ENCODE results near the gene CGNL1. TPM values are rescaled to one million over a fixed set of nuclear protein-coding genes. Genes with fewer than 3 reads are reported as not detected.

The CGNL1 gene
- total and polyA plus RNA-seq, 4 donors, result 14.5 to 30.9 (median 19.1) TPM

GRCh38 chr15:57468486-57468885 lies 92.2 kb downstream of the CGNL1 start:
- no peak overlapping the region for H3K4me3 ChIP-seq (ENCODE audit: low read depth, low read length)
- H3K36me3 ChIP-seq (ENCODE audit: control insufficient read depth, insufficient read depth, low read length), result no peaks in the 10 kb centered on the region
- H3K4me1 ChIP-seq (ENCODE audit: control insufficient read depth, insufficient read depth, low read length), result peaks cover 4% of the 10 kb centered on the region
- DNase-seq (ENCODE audit: low read depth in 4 of 6, low spot score in 6 of 6), result no peak
- no peak overlapping the region for H3K27ac ChIP-seq (ENCODE audit: low read depth, low read length)
- H3K9me3 ChIP-seq (ENCODE audit: control insufficient read depth, insufficient read depth, low read length), result no peaks in the 10 kb centered on the region
- H3K27me3 ChIP-seq (ENCODE audit: control insufficient read depth, insufficient read depth, low read length), result no peaks in the 10 kb centered on the region
- WGBS (ENCODE audit: insufficient coverage), result 93% methylated on average over 3 of the region's 4 CpGs

- Histone ChIP-seq H3K36me3 (ENCODE audit: control insufficient read depth, insufficient read depth, low read length) (no peaks in the 10 kb centered on the region), H3K27ac (ENCODE audit: low read depth, low read length) (no peak overlapping the region), H3K9me3 (ENCODE audit: control insufficient read depth, insufficient read depth, low read length) (no peaks in the 10 kb centered on the region), H3K4me3 (ENCODE audit: low read depth, low read length) (no peak overlapping the region), H3K4me1 (ENCODE audit: control insufficient read depth, insufficient read depth, low read length) (no peaks in the 10 kb centered on the region), H3K27me3 (ENCODE audit: control insufficient read depth, insufficient read depth, low read length) (no peaks in the 10 kb centered on the region)
- WGBS (ENCODE audit: insufficient coverage), result 98% methylated on average over 3 of the region's 3 CpGs
- DNase-seq (ENCODE audit: low read depth in 4 of 6, low spot score in 6 of 6), result no peak
Observed at GRCh38 chr15:57470543-57470942, 94.2 kb downstream of the CGNL1 start.

GRCh38 chr15:57472861-57473260 lies 96.6 kb downstream of the CGNL1 start:
- WGBS (ENCODE audit: insufficient coverage), result 100% methylated on average over 2 of the region's 2 CpGs
- Histone ChIP-seq H3K27ac (ENCODE audit: low read depth, low read length) (no peak overlapping the region), H3K36me3 (ENCODE audit: control insufficient read depth, insufficient read depth, low read length) (no peaks in the 10 kb centered on the region), H3K4me3 (ENCODE audit: low read depth, low read length) (no peak overlapping the region), H3K27me3 (ENCODE audit: control insufficient read depth, insufficient read depth, low read length) (no peaks in the 10 kb centered on the region), H3K4me1 (ENCODE audit: control insufficient read depth, insufficient read depth, low read length) (no peaks in the 10 kb centered on the region), H3K9me3 (ENCODE audit: control insufficient read depth, insufficient read depth, low read length) (no peaks in the 10 kb centered on the region)
- DNase-seq (ENCODE audit: low read depth in 4 of 6, low spot score in 6 of 6), result no peak

DNA sequence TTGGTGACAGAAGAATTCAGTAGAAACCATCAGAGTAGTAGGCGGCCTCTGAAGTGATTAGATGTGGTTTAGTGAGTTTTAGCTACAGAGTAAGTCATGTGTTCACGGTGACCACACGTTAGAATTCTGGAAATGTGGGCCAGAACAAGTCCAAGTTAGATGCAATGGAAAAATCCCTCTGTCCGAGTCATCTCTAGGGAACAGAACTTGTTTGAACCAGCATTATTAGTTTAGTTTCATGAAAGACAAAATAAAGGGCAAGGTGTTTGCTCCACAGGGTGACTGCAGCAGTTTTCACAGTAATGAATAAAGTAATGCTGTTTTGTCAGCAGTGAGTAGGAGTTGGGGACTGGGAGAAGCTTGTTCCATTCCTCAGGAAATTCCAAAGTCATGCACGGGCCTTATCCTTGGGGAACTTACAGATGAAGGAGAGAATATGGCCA lies 100.2 kb downstream of the CGNL1 start:
- Histone ChIP-seq H3K27me3 (ENCODE audit: control insufficient read depth, insufficient read depth, low read length) (no peaks in the 10 kb centered on the region), H3K9me3 (ENCODE audit: control insufficient read depth, insufficient read depth, low read length) (no peaks in the 10 kb centered on the region), H3K36me3 (ENCODE audit: control insufficient read depth, insufficient read depth, low read length) (no peaks in the 10 kb centered on the region), H3K4me3 (ENCODE audit: low read depth, low read length) (no peak overlapping the region), H3K4me1 (ENCODE audit: control insufficient read depth, insufficient read depth, low read length) (no peaks in the 10 kb centered on the region), H3K27ac (ENCODE audit: low read depth, low read length) (peak overlapping the region; percentile 57)
- DNase-seq (ENCODE audit: low read depth in 4 of 6, low spot score in 6 of 6), result peak in 1 of 6 donors; percentile 11
- WGBS (ENCODE audit: insufficient coverage), result 87% methylated on average over 4 of the region's 5 CpGs

GRCh38 chr15:57477736-57478522 lies 101.6 kb downstream of the CGNL1 start:
- WGBS (ENCODE audit: insufficient coverage), result 56% methylated on average over 6 of the region's 9 CpGs
- H3K4me1 ChIP-seq (ENCODE audit: control insufficient read depth, insufficient read depth, low read length), result no peaks in the 10 kb centered on the region
- no peak overlapping the region for H3K4me3 ChIP-seq (ENCODE audit: low read depth, low read length)
- H3K27ac ChIP-seq (ENCODE audit: low read depth, low read length), result no peak overlapping the region
- H3K36me3 ChIP-seq (ENCODE audit: control insufficient read depth, insufficient read depth, low read length), result no peaks in the 10 kb centered on the region
- DNase-seq (ENCODE audit: low read depth in 4 of 6, low spot score in 6 of 6), result no peak
- no peaks in the 10 kb centered on the region for H3K9me3 ChIP-seq (ENCODE audit: control insufficient read depth, insufficient read depth, low read length)
- no peaks in the 10 kb centered on the region for H3K27me3 ChIP-seq (ENCODE audit: control insufficient read depth, insufficient read depth, low read length)

- no peaks in the 10 kb centered on the region for H3K27me3 ChIP-seq (ENCODE audit: control insufficient read depth, insufficient read depth, low read length)
- H3K4me3 ChIP-seq (ENCODE audit: low read depth, low read length), result no peak overlapping the region
- no peak for DNase-seq (ENCODE audit: low read depth in 4 of 6, low spot score in 6 of 6)
- H3K27ac ChIP-seq (ENCODE audit: low read depth, low read length), result no peak overlapping the region
- H3K36me3 ChIP-seq (ENCODE audit: control insufficient read depth, insufficient read depth, low read length), result no peaks in the 10 kb centered on the region
- H3K4me1 ChIP-seq (ENCODE audit: control insufficient read depth, insufficient read depth, low read length), result no peaks in the 10 kb centered on the region
- no CpG with 5 or more reads among the region's 1 CpG for WGBS (ENCODE audit: insufficient coverage)
- no peaks in the 10 kb centered on the region for H3K9me3 ChIP-seq (ENCODE audit: control insufficient read depth, insufficient read depth, low read length)
Observed at GRCh38 chr15:57479005-57479404, 102.7 kb downstream of the CGNL1 start.

DNA sequence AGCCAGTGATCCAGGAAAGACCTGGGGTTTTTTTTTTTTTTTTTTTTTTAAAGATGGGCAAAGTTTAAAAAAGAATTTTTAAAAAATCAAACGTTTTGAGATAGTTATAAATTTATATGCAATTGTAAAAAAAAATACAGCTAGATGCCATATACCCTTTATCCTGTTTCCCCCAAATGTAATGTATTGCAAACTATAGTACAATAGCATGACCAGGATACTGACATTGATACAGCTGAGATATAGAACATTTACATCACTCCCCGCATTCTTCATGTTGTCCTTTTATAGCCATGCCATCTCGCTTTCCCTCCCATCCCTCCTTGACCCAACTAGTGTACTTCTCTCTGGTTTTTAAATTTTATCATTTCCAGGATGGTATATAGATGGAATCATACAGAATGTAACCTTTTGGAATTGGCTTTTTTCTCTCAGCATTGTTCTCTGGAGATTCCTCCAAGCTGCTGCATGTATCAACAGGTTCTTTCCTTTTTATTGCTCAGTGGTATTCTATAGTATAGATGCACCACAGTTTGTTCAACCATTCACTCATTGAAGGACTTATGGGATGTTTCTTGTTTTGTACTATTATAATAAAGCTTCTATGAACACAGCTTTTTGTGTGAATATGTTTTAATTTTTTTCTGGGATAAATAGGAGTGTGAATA lies 104.9 kb downstream of the CGNL1 start:
- no CpG with 5 or more reads among the region's 3 CpGs for WGBS (ENCODE audit: insufficient coverage)
- no peak for DNase-seq (ENCODE audit: low read depth in 4 of 6, low spot score in 6 of 6)
- H3K36me3 ChIP-seq (ENCODE audit: control insufficient read depth, insufficient read depth, low read length), result no peaks in the 10 kb centered on the region
- H3K27ac ChIP-seq (ENCODE audit: low read depth, low read length), result no peak overlapping the region
- no peaks in the 10 kb centered on the region for H3K27me3 ChIP-seq (ENCODE audit: control insufficient read depth, insufficient read depth, low read length)
- H3K9me3 ChIP-seq (ENCODE audit: control insufficient read depth, insufficient read depth, low read length), result no peaks in the 10 kb centered on the region
- no peak overlapping the region for H3K4me3 ChIP-seq (ENCODE audit: low read depth, low read length)
- H3K4me1 ChIP-seq (ENCODE audit: control insufficient read depth, insufficient read depth, low read length), result no peaks in the 10 kb centered on the region

DNA sequence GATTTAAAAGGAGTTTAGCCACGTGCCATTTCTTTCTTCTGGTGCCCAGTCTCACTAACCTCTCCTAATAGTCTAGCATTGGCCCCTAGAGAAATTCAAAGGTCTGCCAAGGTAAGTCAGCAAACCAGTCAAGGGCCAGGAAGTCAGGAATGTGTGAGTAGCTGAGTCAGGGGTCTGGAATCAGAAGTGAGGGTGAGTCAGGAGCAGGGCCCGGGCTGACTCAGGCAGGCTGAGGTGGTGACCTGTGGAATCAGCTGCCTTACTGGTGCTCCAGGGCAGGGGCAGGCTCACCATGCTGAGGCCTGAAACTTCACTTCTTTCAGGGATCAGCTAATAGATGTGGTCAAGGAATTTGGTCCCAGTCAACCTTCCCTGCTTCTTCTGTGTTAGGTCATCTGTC lies 109.6 kb downstream of the CGNL1 start:
- H3K9me3 ChIP-seq (ENCODE audit: control insufficient read depth, insufficient read depth, low read length), result no peaks in the 10 kb centered on the region
- no peaks in the 10 kb centered on the region for H3K27me3 ChIP-seq (ENCODE audit: control insufficient read depth, insufficient read depth, low read length)
- H3K27ac ChIP-seq (ENCODE audit: low read depth, low read length), result no peak overlapping the region
- no peaks in the 10 kb centered on the region for H3K36me3 ChIP-seq (ENCODE audit: control insufficient read depth, insufficient read depth, low read length)
- H3K4me3 ChIP-seq (ENCODE audit: low read depth, low read length), result no peak overlapping the region
- no peaks in the 10 kb centered on the region for H3K4me1 ChIP-seq (ENCODE audit: control insufficient read depth, insufficient read depth, low read length)
- 91% methylated on average over 1 of the region's 2 CpGs for WGBS (ENCODE audit: insufficient coverage)
- no peak for DNase-seq (ENCODE audit: low read depth in 4 of 6, low spot score in 6 of 6)

DNA sequence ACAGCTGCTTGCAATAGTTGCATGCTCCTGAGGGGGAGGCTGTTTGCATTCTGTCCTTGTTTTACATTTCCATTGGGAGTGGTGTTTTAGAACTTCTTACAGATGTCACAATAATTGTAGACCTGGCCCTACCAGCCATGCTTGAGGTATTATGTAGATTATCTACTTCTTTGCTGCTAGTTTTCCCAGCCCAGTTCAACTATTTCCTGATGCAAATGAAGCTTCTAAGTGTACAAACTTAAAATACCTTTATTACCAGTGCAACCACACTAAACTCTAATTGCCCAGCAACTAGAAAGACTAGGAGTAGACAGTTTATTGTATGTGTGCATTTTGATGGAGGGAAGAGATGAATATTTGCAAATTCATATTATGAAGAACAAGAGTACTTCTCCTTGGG lies 110.5 kb downstream of the CGNL1 start:
- no peaks in the 10 kb centered on the region for H3K36me3 ChIP-seq (ENCODE audit: control insufficient read depth, insufficient read depth, low read length)
- no peak overlapping the region for H3K27ac ChIP-seq (ENCODE audit: low read depth, low read length)
- no peak for DNase-seq (ENCODE audit: low read depth in 4 of 6, low spot score in 6 of 6)
- no peaks in the 10 kb centered on the region for H3K27me3 ChIP-seq (ENCODE audit: control insufficient read depth, insufficient read depth, low read length)
- H3K4me1 ChIP-seq (ENCODE audit: control insufficient read depth, insufficient read depth, low read length), result no peaks in the 10 kb centered on the region
- no peak overlapping the region for H3K4me3 ChIP-seq (ENCODE audit: low read depth, low read length)
- no peaks in the 10 kb centered on the region for H3K9me3 ChIP-seq (ENCODE audit: control insufficient read depth, insufficient read depth, low read length)

- H3K27ac ChIP-seq (ENCODE audit: low read depth, low read length), result no peak overlapping the region
- no peak for DNase-seq (ENCODE audit: low read depth in 4 of 6, low spot score in 6 of 6)
- no peaks in the 10 kb centered on the region for H3K27me3 ChIP-seq (ENCODE audit: control insufficient read depth, insufficient read depth, low read length)
Observed at GRCh38 chr15:57489122-57489521, 112.8 kb downstream of the CGNL1 start.

More at GRCh38 chr15:57489122-57489521, 112.8 kb downstream of the CGNL1 start:
- H3K4me1 ChIP-seq (ENCODE audit: control insufficient read depth, insufficient read depth, low read length), result no peaks in the 10 kb centered on the region
- no peak overlapping the region for H3K4me3 ChIP-seq (ENCODE audit: low read depth, low read length)
- no peaks in the 10 kb centered on the region for H3K9me3 ChIP-seq (ENCODE audit: control insufficient read depth, insufficient read depth, low read length)
- H3K36me3 ChIP-seq (ENCODE audit: control insufficient read depth, insufficient read depth, low read length), result no peaks in the 10 kb centered on the region

Data from spinal cord (tissue), 10 donors.